Non-pigmented ciliary epithelial cell (primary cell): Measurements from ENCODE around the gene DAZL.

Source experiments
- DNase-seq: peaks from one replicate; pipeline ENCODE4 v3.0.0-alpha.2; 2010; ENCODE audit warnings: low read depth

The DAZL gene

GRCh38 chr3:16595778-16596177, 9.4 kb downstream of the DAZL start:
- no peak for DNase-seq

GRCh38 chr3:16589867-16590624, 15.2 kb downstream of the DAZL start:
- DNase-seq = no peak

- no peak for DNase-seq
Measured at GRCh38 chr3:16589120-16589519, 16.1 kb downstream of the DAZL start.

DNA sequence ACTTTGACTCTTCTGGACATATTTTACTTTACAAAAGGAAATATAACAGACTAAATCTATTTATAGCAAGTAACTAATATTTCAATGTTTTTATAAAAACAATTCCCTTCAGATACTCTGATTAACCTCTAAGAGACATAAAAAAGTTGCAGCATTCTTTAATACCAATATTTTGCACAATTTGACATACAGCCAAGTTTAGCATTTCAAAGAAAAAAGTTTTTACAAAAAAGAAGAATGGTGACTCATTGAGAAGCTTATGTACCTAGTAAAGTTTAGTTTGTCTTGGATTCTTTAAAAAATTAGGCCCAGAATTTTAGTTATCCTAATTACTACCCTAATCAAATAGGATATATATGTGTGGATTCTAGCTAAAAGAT, 17.6 kb downstream of the DAZL start:
- no peak for DNase-seq

- DNase-seq = no peak
Measured at GRCh38 chr3:16587047-16587680, 18.1 kb downstream of the DAZL start.

DNA sequence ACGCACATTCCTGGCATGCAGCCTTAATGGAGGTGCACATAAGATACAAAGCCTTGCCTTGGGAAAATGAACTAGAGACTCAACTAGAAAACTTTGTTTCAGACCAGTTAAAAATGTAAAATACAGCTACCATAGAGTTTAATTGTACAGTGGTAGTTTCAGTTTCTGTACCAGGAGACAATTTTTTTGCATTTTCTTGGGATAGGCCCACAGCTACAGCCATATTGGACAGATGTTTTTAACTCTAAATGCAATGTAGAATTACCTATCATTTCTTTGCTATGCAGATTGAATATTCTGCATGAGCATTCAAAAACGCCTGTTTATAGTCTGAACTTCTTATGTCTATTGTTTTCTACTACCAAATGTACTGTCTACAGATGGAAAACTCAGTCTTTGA, 20.3 kb downstream of the DAZL start:
- no peak for DNase-seq

- no peak for DNase-seq
Measured at GRCh38 chr3:16583551-16583950, 21.7 kb downstream of the DAZL start.

DNA sequence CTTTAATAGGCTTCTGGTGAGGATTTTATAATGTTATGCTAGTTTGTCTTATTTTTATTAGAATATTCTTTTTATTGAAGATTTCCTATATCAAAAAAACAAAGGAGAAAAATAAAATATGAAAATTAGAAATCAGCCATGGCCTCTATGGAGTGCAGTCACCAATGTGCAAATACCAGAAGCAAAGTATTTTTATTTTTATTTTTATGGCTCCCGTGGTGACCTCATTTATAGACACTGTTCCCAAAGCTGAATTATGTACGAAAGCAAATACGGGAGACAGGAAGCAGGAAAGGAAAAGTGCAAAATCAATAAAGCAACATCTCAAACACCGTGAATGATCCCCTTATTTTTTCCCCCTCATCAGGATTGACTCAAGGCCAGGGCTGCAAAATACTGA, 35.1 kb downstream of the DAZL start:
- no peak for DNase-seq

GRCh38 chr3:16568532-16568931, 36.7 kb downstream of the DAZL start:
- DNase-seq = no peak

- no peak for DNase-seq
Measured at GRCh38 chr3:16568115-16568514, 37.1 kb downstream of the DAZL start.

DNA sequence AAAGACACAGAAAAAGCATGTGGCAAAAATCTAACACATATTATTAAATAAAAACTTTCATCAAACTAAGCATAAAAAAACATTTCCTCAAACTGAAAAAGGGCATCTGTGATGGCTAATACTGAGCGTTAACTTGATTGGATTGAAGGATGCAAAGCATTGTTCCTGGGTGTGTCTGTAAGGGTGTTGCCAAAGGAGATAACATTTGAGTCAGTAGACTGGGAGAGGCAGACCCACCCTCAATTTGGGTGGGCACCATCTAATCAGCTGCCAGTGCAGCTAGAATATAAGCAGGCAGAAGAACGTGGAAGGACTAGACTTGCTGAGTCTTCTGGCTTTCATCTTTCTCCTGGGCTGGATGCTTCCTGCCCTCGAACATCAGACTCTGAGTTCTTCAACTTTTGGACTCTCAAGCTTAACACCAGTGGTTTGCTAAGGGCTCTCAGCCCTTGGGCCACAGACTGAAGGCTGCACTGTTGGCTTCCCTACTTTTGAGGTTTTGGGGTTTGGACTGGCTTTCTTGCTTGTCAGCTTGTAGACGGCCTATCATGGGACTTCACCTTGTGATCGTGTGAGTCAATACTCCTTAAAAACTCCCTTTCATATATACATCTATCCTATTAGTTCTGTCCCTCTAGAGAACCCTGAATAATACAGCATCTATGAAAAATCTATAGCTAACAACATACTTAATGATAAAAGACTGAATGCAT, 45.4 kb downstream of the DAZL start:
- no peak for DNase-seq

- no peak for DNase-seq
Measured at GRCh38 chr3:16554126-16554525, 51.1 kb downstream of the DAZL start.

DNA sequence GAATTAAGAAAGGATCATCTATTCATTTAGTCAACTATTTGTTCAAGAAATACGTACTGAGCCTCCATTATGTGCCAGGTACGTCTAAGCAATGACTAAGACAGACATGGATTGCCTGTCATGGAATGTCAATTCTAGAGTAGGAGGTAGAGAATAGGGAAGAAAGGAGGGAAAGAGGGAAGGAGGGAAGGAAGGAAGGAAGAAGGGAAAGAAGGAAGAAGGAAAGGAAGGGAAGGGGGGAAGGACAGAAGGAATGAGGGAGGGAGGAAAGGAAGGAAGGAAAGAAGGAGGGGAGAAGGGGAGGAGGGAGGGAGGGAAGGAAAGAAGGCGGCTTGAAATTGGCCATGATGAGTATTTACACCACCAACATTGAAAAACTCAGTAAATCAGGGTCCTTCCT, 52.5 kb downstream of the DAZL start:
- DNase-seq = no peak

DNA sequence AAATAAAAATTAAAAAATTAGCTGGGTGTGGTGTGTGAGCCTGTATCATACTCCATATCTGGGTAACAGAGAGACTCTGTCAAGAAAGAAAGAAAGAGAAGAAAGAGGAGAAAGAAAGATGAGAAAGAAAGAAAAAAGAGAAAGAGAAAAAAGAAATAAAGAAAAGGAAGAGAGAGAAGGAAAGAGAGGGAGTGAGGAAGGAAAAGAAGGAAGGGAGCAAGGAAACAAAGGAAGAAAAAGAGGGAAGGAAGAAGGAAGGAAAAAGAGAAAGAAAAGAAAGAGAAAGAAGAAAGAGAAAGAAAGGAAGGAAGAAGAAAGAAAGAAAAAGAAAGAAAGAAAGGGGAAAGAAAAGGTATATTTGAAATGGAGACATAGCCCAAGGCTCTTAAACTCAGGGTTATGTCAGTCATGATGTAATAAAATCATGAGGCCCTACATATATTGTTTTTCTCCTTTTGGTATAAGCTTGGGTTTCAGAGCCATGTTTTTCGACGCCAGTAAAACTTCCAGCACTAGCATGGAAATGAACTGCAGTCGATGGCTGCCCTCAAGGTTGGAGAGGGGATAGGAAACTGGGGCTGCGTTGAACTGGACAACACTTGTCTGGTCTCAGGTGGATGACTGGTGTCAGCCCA, 53.8 kb downstream of the DAZL start:
- DNase-seq = no peak

DNA sequence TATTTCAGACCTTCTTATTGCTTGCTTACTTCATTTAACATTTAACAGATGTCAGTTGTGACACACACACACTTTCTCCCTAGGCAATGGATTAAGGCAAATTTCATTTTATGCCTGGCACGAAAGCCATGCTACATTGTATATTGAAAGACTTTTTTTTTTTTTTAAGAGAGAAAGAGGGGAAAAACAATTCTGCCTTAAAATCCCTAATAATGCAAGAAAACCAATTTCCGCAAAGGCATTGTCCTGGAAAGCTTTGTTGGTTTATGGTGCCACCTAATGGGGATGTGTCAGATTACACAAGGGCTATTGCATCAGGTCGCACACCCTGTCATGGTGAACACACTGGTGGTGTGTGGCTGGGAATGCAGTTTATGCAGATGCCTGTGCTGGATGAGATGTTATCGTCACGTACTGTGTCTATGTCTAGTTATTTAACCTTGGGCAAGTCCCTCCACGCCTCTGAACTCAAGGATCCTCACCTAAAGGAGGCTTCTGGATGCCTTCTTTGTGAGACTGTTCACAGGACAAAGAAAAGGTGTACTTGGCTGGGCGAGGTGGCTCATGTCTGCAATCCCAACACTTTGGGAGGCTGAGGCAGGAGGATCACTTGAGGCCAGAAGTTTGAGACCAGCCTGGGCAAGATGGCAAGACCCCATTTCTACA, 54.4 kb downstream of the DAZL start:
- peak; percentile 64 for DNase-seq

DNA sequence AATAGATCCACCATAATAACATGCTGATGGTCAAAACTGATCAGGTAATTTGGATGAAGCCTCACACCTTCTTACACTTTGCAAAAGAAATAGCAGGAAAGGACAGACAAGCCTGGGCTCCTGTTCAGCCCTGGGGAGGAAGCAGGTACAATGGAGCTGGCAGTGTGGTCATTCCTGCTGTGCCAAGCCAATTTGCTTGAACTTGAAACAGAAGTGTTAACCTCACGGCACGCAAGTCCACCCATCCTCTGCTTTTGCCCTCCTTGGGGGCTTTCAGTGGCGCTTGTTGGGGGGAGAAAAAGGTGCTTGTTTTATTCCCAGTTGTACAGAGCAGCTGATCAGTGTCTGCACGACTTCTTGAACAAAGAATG, 54.9 kb downstream of the DAZL start:
- no peak for DNase-seq

DNA sequence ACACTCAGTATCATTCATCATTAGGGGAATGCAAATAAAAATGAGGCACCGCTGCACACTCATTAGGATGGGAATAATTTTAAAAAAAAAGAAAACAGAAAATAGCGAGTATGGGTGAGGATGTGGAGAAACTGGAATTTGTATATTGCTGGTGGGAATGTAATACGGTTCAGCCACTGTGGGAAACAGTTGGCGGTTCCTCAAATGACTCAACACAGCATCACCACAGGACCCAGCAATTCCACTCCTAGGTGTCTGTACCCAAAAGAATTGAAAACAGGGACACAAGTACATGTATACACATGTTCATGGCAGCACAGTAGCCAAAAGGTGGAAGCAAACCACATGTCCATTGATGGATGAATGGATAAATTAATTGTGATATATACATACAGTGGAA, 56.5 kb downstream of the DAZL start:
- peak; percentile 40 for DNase-seq

GRCh38 chr3:16547561-16548357, 57.5 kb downstream of the DAZL start:
- no peak for DNase-seq

- DNase-seq = no peak
Measured at GRCh38 chr3:16546186-16547010, 58.8 kb downstream of the DAZL start.

DNA sequence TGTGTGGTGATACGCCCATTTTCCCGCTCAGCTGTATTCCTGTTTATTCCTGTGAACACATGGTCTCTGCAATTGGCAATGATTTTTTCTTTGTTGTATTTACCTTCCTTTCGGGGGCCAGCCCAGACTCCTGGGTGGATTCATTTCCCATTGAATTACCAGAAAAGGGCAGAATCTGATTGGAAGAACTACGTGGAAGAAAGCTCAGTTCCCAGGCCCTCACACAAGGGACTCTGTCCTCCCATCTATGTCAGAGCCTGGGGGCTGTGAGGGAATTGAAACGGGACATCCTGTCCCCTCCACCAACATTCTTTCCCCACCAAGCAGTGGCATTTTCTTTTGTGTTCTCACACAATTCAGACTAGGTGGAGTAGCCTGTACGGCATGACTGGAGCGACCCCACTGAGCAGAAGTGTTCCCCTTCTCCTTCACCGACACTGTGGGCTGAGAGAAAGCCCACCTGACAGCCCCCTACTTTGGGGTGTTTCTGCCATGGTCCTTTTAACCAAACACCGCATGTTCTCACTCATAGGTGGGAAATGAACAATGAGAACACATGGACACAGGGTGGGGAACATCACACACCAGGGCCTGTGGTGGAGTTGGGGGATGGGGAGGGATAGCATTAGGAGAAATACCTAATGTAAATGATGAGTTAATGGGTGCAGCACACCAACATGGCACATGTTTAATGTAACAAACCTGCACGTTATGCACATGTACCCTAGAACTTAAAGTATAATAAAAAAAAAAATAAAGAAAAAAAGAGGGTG, 59.6 kb downstream of the DAZL start:
- no peak for DNase-seq
